ENCODE results near the gene HMGCS1. TPM values are rescaled to one million over a fixed set of nuclear protein-coding genes. Genes with fewer than 3 reads are reported as not detected.
A peak's percentile ranks its signal among the peaks of the same experiment; 100 is the strongest.

Gene HMGCS1
- total RNA-seq, 2 donors from 2014 or later: 142 to 176 TPM

DNA sequence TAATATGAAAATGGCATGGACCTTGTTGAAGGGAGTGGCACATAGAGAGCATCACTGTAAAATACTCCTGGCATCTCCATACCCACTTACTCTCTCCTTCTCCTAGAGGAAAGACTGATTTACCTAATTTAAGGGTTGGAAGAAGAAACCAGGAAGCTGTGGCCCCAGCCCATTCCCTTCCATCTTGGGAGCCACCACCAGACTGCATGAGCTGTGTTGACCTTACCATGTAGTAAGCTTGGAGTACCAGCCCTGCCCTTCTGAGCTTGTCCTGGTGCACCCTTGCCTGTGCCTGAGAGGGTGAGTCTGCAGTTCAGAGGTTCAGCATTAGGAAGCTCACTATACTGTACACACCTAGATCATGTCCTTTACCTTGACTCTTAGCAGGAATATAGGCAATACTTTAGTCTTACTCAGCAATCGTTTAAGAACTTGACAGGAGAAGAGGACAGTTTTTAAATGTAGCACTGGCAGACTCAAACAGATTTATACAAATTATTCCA is 35.7 kb upstream of the HMGCS1 start:
- H3K36me3 Mint-ChIP-seq (ENCODE audit: low read depth): no peaks in the 10 kb centered on the region
- DNase-seq: no peak
- Histone ChIP-seq H3K9ac (ENCODE audit: extremely low read depth, low read length, poor library complexity, severe bottlenecking) (no peak overlapping the region), H3K4me1 (ENCODE audit: control insufficient read depth, insufficient read depth, low read length) (peaks cover 19% of the 10 kb centered on the region), H3K4me3 (ENCODE audit: low read length) (no peak overlapping the region), H3K27me3 (ENCODE audit: control insufficient read depth, insufficient read depth, low read length, poor library complexity, severe bottlenecking) (no peaks in the 10 kb centered on the region), H3K9me3 (ENCODE audit: control insufficient read depth, low read length) (no peaks in the 10 kb centered on the region), H3K36me3 (ENCODE audit: control insufficient read depth, insufficient read depth, low read length) (no peaks in the 10 kb centered on the region), H3K27ac (ENCODE audit: low read depth, low read length) (no peak overlapping the region)
- no peak overlapping the region for H3K4me3 Mint-ChIP-seq
- H3K9me3 Mint-ChIP-seq: peaks cover 9% of the 10 kb centered on the region
- no peak overlapping the region for H3K27ac Mint-ChIP-seq
- H3K27me3 Mint-ChIP-seq (ENCODE audit: insufficient read depth): peaks cover 10% of the 10 kb centered on the region
- peaks cover 30% of the 10 kb centered on the region for H3K4me1 Mint-ChIP-seq
- 80% methylated on average over 1 of the region's 1 CpG; no CpG with 5 or more reads in 1 of the 2 experiments for WGBS, 2 experiments (ENCODE audit: insufficient coverage in 1 of 2, insufficient read length in 1 of 2)
- TF ChIP-seq, protein P1, sequence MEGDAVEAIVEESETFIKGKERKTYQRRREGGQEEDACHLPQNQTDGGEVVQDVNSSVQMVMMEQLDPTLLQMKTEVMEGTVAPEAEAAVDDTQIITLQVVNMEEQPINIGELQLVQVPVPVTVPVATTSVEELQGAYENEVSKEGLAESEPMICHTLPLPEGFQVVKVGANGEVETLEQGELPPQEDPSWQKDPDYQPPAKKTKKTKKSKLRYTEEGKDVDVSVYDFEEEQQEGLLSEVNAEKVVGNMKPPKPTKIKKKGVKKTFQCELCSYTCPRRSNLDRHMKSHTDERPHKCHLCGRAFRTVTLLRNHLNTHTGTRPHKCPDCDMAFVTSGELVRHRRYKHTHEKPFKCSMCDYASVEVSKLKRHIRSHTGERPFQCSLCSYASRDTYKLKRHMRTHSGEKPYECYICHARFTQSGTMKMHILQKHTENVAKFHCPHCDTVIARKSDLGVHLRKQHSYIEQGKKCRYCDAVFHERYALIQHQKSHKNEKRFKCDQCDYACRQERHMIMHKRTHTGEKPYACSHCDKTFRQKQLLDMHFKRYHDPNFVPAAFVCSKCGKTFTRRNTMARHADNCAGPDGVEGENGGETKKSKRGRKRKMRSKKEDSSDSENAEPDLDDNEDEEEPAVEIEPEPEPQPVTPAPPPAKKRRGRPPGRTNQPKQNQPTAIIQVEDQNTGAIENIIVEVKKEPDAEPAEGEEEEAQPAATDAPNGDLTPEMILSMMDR (conservative IDR thresholded peaks at IDR 0.05): no peak

DNA sequence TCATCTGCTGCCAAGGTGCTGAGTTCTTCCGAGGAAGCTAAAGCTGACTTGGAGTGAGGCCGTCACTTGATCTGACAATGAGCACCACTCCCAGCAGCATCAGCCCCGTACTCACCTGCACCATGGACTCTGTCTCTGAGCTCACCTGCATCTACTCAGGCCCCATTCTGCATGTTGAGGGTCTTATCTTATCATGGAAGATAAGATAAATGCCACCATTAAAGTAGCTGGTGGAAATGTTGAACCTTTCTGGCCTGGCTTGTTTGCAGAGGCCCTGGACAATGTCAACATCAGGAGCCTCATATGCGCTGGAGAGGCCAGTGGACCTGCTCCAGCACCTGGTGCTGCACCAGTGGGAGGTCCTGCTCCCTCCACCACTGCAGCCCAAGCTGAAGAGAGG is 35.0 kb upstream of the HMGCS1 start:
- no peaks in the 10 kb centered on the region for H3K9me3 ChIP-seq (ENCODE audit: control insufficient read depth, low read length)
- no peaks in the 10 kb centered on the region for H3K36me3 Mint-ChIP-seq (ENCODE audit: low read depth)
- H3K9ac ChIP-seq (ENCODE audit: extremely low read depth, low read length, poor library complexity, severe bottlenecking): no peak overlapping the region
- TF ChIP-seq, protein P1 (conservative IDR thresholded peaks at IDR 0.05): no peak
- no peak overlapping the region for H3K4me3 Mint-ChIP-seq
- peaks cover 15% of the 10 kb centered on the region for H3K9me3 Mint-ChIP-seq
- H3K27me3 ChIP-seq (ENCODE audit: control insufficient read depth, insufficient read depth, low read length, poor library complexity, severe bottlenecking): no peaks in the 10 kb centered on the region
- no peaks in the 10 kb centered on the region for H3K36me3 ChIP-seq (ENCODE audit: control insufficient read depth, insufficient read depth, low read length)
- H3K27ac ChIP-seq (ENCODE audit: low read depth, low read length): no peak overlapping the region
- peak; percentile 56 for DNase-seq
- peaks cover 15% of the 10 kb centered on the region for H3K27me3 Mint-ChIP-seq (ENCODE audit: insufficient read depth)
- peaks cover 19% of the 10 kb centered on the region for H3K4me1 ChIP-seq (ENCODE audit: control insufficient read depth, insufficient read depth, low read length)
- WGBS, 2 experiments (ENCODE audit: insufficient coverage in 1 of 2, insufficient read length in 1 of 2): 57% methylated on average over 4 of the region's 4 CpGs; no CpG with 5 or more reads in 1 of the 2 experiments
- H3K27ac Mint-ChIP-seq: no peak overlapping the region
- peak overlapping the region; percentile 30 for H3K4me3 ChIP-seq (ENCODE audit: low read length)
- H3K4me1 Mint-ChIP-seq: peaks cover 30% of the 10 kb centered on the region

DNA sequence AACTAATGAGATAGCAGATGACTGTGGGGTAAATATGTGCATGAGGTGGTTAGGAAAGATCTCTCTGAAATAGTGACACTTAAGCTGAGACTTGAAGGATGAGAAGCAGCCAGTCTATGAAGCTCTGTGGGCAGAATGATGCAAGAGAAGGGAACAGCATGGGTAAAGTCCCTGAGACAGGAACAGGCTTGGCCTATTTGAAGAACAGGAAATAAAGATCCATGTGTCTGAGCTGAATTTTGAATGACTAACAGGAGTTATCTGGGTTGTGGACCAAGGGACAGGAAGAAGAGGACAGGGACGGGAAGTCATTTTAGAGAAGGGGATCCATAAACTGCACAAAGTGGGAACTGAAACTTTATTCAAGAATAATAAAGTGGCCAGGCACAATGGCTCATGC is 25.6 kb upstream of the HMGCS1 start:
- Mint-ChIP-seq H3K4me3 (no peak overlapping the region), H3K27me3 (ENCODE audit: insufficient read depth) (peaks cover 12% of the 10 kb centered on the region), H3K27ac (no peak overlapping the region), H3K36me3 (ENCODE audit: low read depth) (peaks cover 2% of the 10 kb centered on the region), H3K4me1 (no peaks in the 10 kb centered on the region), H3K9me3 (peaks cover 60% of the 10 kb centered on the region)
- no peaks in the 10 kb centered on the region for H3K4me1 ChIP-seq (ENCODE audit: control insufficient read depth, insufficient read depth, low read length)
- DNase-seq: no peak
- no peak overlapping the region for H3K9ac ChIP-seq (ENCODE audit: extremely low read depth, low read length, poor library complexity, severe bottlenecking)
- H3K36me3 ChIP-seq (ENCODE audit: control insufficient read depth, insufficient read depth, low read length): no peaks in the 10 kb centered on the region
- H3K27ac ChIP-seq (ENCODE audit: low read depth, low read length): no peak overlapping the region
- WGBS, 2 experiments (ENCODE audit: insufficient coverage in 1 of 2, insufficient read length in 1 of 2): 78 to 80% methylated on average over 1 of the region's 1 CpG
- no peak overlapping the region for H3K4me3 ChIP-seq (ENCODE audit: low read length)
- no peaks in the 10 kb centered on the region for H3K27me3 ChIP-seq (ENCODE audit: control insufficient read depth, insufficient read depth, low read length, poor library complexity, severe bottlenecking)
- TF ChIP-seq, protein P1 (conservative IDR thresholded peaks at IDR 0.05): no peak
- H3K9me3 ChIP-seq (ENCODE audit: control insufficient read depth, low read length): peaks cover 43% of the 10 kb centered on the region
